Epithelial cell of prostate (primary cell): ENCODE measurements around the gene BAZ2B.
A peak's percentile ranks its signal among the peaks of the same experiment; 100 is the strongest.
"Not testable (repeated sequence)": the region's sequence is repeated elsewhere in the genome, so short reads cannot be mapped to it uniquely, and the experiment has no call there.

ENCODE experiments used
- DNase-seq: peaks from one replicate; pipeline ENCODE4 v3.0.0-alpha.2; 2011; ENCODE audit warnings: low read depth, low spot score
- H3K27ac ChIP-seq: fragments of 450-650 bp; 2 replicates; pipeline ENCODE4 v1.5.1; 2017; ENCODE audit warnings: mild to moderate bottlenecking

Gene BAZ2B

GRCh38 chr2:159444754-159445153 is 171.6 kb downstream of the BAZ2B start:
- DNase-seq: no peak
- H3K27ac ChIP-seq: no peak overlapping the region

- no peak overlapping the region for H3K27ac ChIP-seq
- no peak for DNase-seq
Observed at GRCh38 chr2:159442159-159442852, 174.0 kb downstream of the BAZ2B start.

- H3K27ac ChIP-seq: no peak overlapping the region
- no peak for DNase-seq
Observed at GRCh38 chr2:159441182-159441581, 175.2 kb downstream of the BAZ2B start.

DNA sequence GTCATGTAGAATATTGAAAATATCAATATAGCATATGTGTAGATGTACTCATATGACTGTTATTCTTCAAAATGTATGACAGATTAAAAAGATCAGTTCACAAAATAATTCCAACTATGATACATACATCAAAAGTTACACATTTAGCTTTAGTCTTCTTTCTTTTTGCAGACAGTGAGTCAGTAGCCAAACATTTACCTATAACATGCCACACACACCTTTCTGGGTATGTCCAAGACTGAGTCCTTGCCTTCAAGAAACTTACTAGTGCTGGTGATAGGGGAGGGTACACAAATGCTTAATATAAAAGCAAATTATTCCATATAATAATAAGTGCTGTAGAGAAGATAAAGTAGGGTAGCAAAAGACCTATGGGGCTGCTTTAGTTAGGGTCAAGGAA is 176.9 kb downstream of the BAZ2B start:
- DNase-seq: no peak
- no peak overlapping the region for H3K27ac ChIP-seq

GRCh38 chr2:159438720-159439353 is 177.5 kb downstream of the BAZ2B start:
- DNase-seq: no peak
- no peak overlapping the region for H3K27ac ChIP-seq

DNA sequence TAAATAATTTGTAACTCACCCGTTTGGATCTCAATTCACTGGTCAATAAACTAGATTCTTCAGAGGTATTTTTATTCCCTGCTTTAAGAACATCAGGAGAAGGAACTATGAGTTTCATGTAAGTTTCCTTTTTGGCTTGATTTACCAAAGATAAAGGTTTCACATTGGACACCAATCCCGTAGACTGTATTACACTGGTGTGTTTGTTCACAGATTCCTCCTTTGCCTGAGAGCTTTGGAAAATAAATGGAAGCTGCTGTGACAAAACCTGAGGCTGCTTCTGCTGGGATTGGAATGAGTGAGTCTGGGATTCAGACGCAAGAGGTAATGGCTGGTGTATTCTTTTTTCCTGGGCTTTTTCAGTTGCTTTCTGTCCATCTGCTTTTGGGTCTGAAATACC is 178.1 kb downstream of the BAZ2B start:
- no peak overlapping the region for H3K27ac ChIP-seq
- DNase-seq: no peak

DNA sequence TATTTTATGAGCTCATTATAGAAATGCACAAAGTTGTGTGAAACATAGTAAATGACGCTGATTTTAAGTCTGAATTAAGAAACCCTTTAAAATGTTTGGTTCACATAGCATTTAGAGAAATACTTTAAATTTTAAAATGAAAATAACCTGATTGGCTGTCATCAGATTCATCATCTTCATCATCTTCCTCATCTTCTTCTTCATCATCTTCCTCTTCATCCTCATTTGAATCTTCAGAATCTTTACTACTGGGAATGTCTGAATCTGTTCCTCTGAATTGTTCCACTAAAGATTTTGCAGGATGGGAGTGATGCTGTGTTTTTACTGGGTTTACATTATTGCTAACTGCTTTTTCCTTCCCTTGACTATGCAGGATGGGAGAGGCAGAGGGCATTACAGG is 183.7 kb downstream of the BAZ2B start:
- no peak overlapping the region for H3K27ac ChIP-seq
- no peak for DNase-seq

DNA sequence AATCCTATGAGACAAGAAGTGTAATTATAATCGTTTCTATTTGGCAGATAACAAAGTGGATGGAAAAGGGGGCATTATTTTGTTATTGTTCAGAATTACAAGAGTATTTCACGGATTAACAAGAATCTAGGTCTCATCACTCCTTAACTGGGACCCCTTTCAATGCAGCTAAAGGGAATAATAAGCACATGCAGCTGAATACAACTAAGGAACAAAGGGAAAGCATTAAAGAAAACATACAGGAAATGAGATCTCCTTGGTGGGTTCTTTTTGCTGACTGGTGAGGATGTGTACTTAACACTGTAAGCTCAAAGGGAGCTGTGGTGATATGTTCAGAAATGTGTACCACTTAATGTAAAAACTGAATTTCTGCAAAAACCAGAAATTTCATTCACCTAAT is 189.3 kb downstream of the BAZ2B start:
- no peak overlapping the region for H3K27ac ChIP-seq
- DNase-seq: no peak

DNA sequence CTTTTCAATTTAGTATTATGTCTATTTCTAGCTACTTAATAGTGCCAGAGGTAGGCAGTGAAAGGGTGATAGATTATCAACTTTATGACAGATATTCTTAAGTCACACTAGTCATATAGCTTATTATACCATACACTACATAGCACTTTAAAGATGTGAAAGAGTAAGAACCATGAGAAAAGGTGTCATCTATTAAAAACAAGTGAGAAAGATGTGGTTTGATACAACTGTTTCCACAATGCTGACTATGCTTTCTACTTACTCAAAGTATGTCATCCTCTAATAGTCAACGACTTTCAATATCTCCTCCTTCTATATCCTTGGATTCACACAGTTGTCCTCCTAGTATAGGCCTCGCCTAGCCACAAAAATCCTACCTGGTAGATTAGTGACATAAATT is 196.9 kb downstream of the BAZ2B start:
- H3K27ac ChIP-seq: no peak overlapping the region
- no peak for DNase-seq

- no peak for DNase-seq
- H3K27ac ChIP-seq: no peak overlapping the region
Observed at GRCh38 chr2:159411460-159411859, 204.9 kb downstream of the BAZ2B start.

DNA sequence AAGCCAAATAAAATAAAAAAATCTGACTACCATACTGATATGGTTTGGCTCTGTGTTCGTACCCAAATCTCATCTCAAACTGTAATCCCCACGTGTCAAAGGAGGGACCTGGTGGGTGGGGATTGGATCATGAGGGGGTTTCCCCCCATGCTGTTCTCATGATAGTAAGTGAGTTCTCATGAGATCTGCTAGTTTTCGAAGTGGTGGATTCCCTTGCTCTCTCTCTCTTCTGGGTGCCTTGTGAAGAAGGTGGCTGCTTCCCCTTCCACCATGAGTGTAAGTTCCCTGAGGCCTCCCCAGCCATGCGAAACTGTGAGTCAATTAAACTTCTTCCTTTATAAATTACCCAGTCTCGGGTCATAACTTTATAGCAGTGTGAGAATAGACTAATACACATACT is 206.1 kb downstream of the BAZ2B start:
- DNase-seq: no peak
- H3K27ac ChIP-seq: no peak overlapping the region

DNA sequence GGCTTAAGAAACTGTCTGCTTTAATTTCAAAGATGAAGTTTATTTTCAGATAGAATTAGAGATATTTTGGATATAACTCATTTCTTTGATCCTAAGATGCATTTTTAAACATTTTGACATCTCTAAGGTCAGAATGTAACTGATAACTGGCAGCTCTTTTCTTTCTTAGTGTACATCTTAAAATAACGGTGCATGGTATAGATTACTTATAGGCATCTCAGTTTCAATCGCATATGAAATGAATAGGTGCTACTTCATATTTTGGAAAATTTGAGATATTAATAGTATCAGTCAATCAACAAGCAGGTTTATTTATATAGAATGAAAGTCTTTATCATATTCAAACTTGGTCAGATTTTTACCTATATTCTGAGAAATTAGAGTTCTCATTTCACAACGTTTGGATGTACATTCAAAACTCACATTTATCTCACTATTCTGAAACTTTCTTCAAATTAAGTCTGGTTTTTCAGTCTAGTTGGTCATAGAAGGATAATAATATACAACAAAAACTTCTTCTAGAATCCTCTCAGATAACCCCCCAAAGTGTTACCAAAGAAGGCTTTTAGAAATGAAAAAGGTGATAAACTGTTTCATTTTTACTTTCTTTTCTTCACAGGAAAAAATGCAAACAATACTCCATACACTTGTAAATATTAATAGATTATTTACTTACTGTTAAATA is 207.1 kb downstream of the BAZ2B start:
- H3K27ac ChIP-seq: no peak overlapping the region
- no peak for DNase-seq

DNA sequence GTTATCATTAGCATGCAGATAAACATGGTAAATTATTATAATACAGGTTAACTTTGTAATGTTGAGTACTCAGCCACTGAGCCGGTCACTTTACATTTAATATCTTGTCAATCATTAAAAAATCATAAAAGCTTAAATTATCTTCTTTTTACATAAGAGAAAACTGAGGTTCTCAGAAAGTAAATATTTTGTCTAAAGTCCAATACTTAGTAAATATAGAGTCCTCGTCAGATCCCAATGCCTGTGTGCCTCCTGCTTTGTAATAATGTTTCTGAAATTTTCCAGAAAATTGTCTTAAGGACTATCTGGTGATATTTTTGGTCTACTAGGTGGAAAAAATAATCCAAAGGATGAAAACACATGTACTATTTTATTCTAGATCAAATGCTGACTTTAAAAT is 213.6 kb downstream of the BAZ2B start:
- no peak for DNase-seq
- H3K27ac ChIP-seq: no peak overlapping the region

DNA sequence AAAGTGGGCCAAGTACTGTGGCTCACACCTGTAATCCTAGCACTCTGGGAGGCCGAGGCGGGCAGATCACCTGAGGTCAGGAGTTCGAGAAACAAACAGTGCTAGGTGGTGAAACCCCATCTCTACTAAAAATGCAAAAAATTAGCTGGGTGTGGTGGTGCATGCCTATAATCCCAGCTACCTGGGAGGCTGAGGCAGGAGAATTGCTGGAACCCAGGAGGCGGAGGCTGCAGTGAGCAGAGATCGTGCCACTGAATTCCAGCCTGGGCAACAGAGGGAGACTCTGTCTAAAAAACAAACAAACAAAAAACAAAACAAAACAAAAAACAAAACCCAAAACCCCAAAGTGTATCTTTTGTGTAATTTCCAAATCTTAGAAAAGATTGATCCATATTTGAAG is 214.2 kb downstream of the BAZ2B start:
- not testable (repeated sequence) for H3K27ac ChIP-seq, DNase-seq

DNA sequence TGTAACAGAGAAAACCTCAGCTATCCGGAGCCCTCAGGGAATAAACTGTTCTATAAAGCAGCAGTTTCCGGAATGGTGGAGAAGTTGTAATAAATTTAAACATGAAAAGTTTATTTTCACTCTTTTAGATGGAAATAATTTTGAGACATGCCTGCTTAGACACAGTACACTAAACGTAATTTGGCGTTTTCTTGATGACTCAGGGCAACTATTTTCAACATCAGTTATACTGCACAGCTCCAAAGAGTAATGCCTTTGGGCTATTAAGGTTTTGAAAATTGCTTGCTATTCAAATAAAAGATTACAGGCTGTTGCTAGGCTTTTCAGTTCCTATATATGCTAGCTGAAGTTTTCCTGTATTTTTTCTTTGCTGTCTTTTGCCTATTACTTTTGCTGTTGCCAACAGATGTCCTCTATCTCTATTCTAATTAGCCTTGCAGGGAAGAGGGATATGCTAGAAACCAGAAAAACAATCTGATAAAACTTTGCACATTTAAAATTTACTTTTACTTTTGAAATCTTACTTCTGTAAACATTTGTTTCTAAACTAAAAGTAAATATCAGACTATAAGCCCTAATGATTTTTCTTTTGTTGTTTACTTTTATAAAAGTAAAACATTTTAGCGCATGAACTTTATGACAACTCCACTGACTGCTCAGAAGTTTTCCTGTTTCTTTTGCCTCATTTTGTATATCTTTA is 216.5 kb downstream of the BAZ2B start:
- DNase-seq: no peak
- H3K27ac ChIP-seq: peak overlapping the region; percentile 2

- DNase-seq: no peak
- H3K27ac ChIP-seq: no peak overlapping the region
Observed at GRCh38 chr2:159396799-159397198, 219.5 kb downstream of the BAZ2B start.

DNA sequence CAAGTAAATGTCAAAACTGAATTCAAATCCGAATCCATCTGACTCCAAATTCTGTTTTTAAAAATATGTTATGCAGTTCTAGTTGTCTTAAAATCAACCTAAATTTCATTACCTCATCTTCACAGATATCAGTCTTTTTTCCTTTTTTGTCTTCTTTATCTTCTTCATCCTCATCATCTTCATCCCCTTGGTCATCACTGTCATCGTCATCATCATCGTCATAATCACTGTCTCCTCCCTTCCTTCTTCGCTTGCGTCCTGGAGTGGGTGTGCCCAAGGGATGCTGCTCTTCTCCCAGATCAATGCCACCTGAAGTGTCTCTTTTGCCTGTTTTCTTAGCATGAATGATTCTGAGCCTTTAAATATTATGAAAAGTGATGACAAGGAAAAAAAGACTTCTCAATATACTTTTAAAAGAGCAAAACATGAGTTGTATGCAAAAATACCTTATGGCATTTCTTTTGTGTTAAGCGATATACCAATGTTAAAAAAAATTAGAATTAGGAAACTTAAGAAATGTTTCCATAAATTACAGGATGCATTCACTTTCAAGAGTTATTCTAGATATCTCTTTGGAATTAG is 233.8 kb downstream of the BAZ2B start:
- DNase-seq: no peak
- no peak overlapping the region for H3K27ac ChIP-seq

DNA sequence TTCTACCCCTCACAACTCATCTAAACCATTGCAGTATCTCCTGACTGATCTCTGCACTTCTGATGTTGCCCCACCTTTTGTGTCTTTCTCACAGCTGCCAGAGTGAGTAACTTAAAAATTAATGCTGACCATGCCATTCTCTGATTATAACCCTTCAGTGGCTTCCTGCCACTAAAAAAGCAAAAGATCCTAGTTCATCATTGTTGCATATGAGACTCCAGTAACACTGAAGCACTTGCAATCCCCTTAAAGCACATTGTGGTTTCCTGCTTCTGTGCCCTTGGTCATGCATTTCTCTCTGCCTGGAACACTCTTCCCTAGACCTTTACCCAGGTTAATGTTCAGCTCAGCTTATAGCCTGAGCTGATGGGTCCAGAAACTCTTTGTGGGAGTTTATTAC is 234.8 kb downstream of the BAZ2B start:
- no peak for DNase-seq
- H3K27ac ChIP-seq: no peak overlapping the region

DNA sequence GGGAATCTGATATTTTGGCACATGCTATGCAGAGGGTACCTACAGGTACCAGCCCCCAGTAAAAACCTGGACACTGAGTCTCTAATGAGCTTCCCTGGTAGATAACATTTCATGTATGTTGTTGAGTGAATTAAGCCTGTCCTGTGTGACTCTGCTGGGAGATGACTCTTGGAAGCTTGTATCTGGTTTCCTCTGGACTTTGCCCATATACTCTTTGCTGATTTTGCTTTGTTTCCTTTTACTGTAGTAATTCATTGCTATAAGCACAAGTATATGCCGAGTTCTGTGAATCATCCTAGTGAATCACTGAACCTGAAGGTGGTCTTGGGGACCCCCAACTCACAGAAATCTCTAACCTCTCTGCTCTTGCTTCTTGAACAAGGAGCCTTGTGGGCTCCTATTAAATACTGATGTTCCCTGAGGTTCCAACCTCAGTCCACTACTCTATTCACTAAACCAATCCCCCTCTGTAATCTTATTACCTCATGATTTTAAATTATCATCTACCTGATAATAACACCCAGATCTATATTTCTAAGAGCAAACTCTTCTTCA is 235.6 kb downstream of the BAZ2B start:
- no peak overlapping the region for H3K27ac ChIP-seq
- no peak for DNase-seq

DNA sequence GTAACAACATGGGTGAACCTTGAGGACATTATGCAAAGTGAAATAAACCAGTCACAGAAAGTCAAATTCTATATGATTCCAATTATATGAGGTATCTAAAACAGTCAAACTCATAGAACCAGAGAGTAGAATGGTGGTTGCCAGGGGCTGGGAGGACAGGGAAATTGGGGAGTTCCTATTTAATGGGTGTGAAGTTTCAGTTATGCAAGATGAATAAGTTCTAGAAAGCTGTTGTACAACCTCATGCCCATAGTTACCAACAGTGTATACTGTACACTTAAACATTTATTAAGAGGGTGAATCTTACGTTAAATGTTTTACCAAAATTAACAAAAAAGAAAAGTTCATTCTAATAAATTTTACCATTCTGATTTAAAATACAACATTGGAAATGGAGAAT is 237.2 kb downstream of the BAZ2B start:
- no peak for DNase-seq

More for the DNA sequence above, 237.2 kb downstream of the BAZ2B start:
- no peak overlapping the region for H3K27ac ChIP-seq
